WERI-Rb-1 (cell line): Measurements from ENCODE around the gene HAPSTR1.

Experiments used
- DNase-seq: peaks from one replicate; pipeline ENCODE4 v3.0.0-alpha.2; 2020
- H3K27ac ChIP-seq: fragments of 250-450 bp; sonication (Bioruptor Pico); 2 replicates; pipeline ENCODE4 v1.5.1; 2020; ENCODE audit warnings: mild to moderate bottlenecking, moderate library complexity
- H3K27me3 ChIP-seq: fragments of 250-450 bp; sonication (Bioruptor Pico); 2 replicates; pipeline ENCODE4 v1.5.1; 2021; ENCODE audit warnings: mild to moderate bottlenecking, low read depth, moderate library complexity; ENCODE audit not compliant: insufficient read depth, severe bottlenecking
- H3K36me3 ChIP-seq: fragments of 250-450 bp; sonication (Bioruptor Pico); 2 replicates; pipeline ENCODE4 v1.5.1; 2020; ENCODE audit warnings: mild to moderate bottlenecking, moderate library complexity
- H3K4me3 ChIP-seq: 2 replicates; pipeline ENCODE4 v1.5.1; 2011; ENCODE audit warnings: low read depth, mild to moderate bottlenecking, control low read depth, low read length
- H3K9me3 ChIP-seq: fragments of 250-450 bp; sonication (Bioruptor Pico); 2 replicates; pipeline ENCODE4 v1.5.1; 2021; ENCODE audit warnings: mild to moderate bottlenecking, moderate library complexity; ENCODE audit not compliant: severe bottlenecking
- CTCF ChIP-seq: IDR thresholded peaks from 2 replicates; pipeline ENCODE4 v1.5.1; 2011; ENCODE audit warnings: low read depth, mild to moderate bottlenecking, control low read depth, inconsistent platforms, low read length

The HAPSTR1 gene

GRCh38 chr16:9128346-9129342 is 37.2 kb downstream of the HAPSTR1 start:
- Histone ChIP-seq H3K27me3 (no peaks in the 10 kb centered on the region), H3K9me3 (no peaks in the 10 kb centered on the region), H3K4me3 (no peak overlapping the region), H3K36me3 (no peaks in the 10 kb centered on the region; the same call in 1 of the 2 replicates), H3K27ac (no peak overlapping the region)
- TF ChIP-seq CTCF: no peak
- DNase-seq: no peak

- TF ChIP-seq CTCF: no peak
- Histone ChIP-seq H3K27ac (no peak overlapping the region), H3K27me3 (no peaks in the 10 kb centered on the region), H3K36me3 (no peaks in the 10 kb centered on the region), H3K9me3 (no peaks in the 10 kb centered on the region), H3K4me3 (no peak overlapping the region)
- DNase-seq: no peak
These were observed 42.9 kb downstream of the HAPSTR1 start for GRCh38 chr16:9134306-9134705.

- no peak overlapping the region for H3K4me3 ChIP-seq
- H3K9me3 ChIP-seq: no peaks in the 10 kb centered on the region
- H3K27ac ChIP-seq: no peak overlapping the region
- peak; percentile 85 for TF ChIP-seq CTCF
- H3K27me3 ChIP-seq: no peaks in the 10 kb centered on the region
- DNase-seq: peak; percentile 78
- no peaks in the 10 kb centered on the region for H3K36me3 ChIP-seq
These were observed 43.3 kb downstream of the HAPSTR1 start for GRCh38 chr16:9134739-9135138.

- Histone ChIP-seq H3K36me3 (no peaks in the 10 kb centered on the region), H3K9me3 (no peaks in the 10 kb centered on the region), H3K27me3 (no peaks in the 10 kb centered on the region), H3K4me3 (no peak overlapping the region), H3K27ac (no peak overlapping the region)
- no peak for TF ChIP-seq CTCF
- no peak for DNase-seq
These were observed 44.4 kb downstream of the HAPSTR1 start for GRCh38 chr16:9135797-9136196.

- no peak overlapping the region for H3K27ac ChIP-seq
- TF ChIP-seq CTCF: no peak
These were observed 45.2 kb downstream of the HAPSTR1 start for GRCh38 chr16:9136596-9136995.

More at GRCh38 chr16:9136596-9136995, 45.2 kb downstream of the HAPSTR1 start:
- DNase-seq: no peak
- Histone ChIP-seq H3K9me3 (no peaks in the 10 kb centered on the region), H3K4me3 (no peak overlapping the region), H3K36me3 (no peaks in the 10 kb centered on the region), H3K27me3 (no peaks in the 10 kb centered on the region)
